ENCODE data around the gene GRIN2A. TPM values are rescaled to one million over a fixed set of nuclear protein-coding genes. Genes with fewer than 3 reads are reported as not detected.

GRIN2A gene
- total RNA-seq, 4 donors from 2014 or later: 0.13 to 1.2 (median 0.30) TPM

GRCh38 chr16:9713156-9713555, 469.1 kb downstream of the GRIN2A start:
- no peak for TF ChIP-seq CTCF (IDR thresholded peaks at IDR 0.05)
- ATAC-seq (ENCODE audit: low FRiP score) (no peak), DNase-seq (ENCODE audit: low spot score) (no peak)

- DNase-seq (ENCODE audit: low spot score): no peak
- TF ChIP-seq CTCF (IDR thresholded peaks at IDR 0.05): no peak
- no peak for ATAC-seq (ENCODE audit: low FRiP score)
Observed at GRCh38 chr16:9708972-9709620, 473.1 kb downstream of the GRIN2A start.

- DNase-seq (ENCODE audit: low spot score): no peak
- no peak for ATAC-seq (ENCODE audit: low FRiP score)
- TF ChIP-seq CTCF (IDR thresholded peaks at IDR 0.05): no peak
Observed at GRCh38 chr16:9706217-9706836, 475.9 kb downstream of the GRIN2A start.

- no peak for TF ChIP-seq CTCF (IDR thresholded peaks at IDR 0.05)
- DNase-seq (ENCODE audit: low spot score) (no peak), ATAC-seq (ENCODE audit: low FRiP score) (peak; percentile 74)
Observed at GRCh38 chr16:9703731-9704130, 478.5 kb downstream of the GRIN2A start.

Small RNA genes within 50 kb of the gene (small RNA-seq; reads per million reads assigned to genes)
- not detected for gene RN7SL493P

Other genes with a start within 250 kb of the GRIN2A start
- 10 to 100 TPM; 11.3 to 16.4 (median 12.7) TPM for gene ATF7IP2, start 203.6 kb upstream of the GRIN2A start, total RNA-seq

Data from omental fat pad (tissue), 4 donors.